Cerebellar cortex (tissue), 1 donor: ENCODE measurements around the gene MX2.
"Not testable (repeated sequence)": the region's sequence is repeated elsewhere in the genome, so short reads cannot be mapped to it uniquely, and the experiment has no call there.

ENCODE experiments used
- DNase-seq: peaks from one replicate; pipeline ENCODE4 v3.0.0-alpha.2; 2015; ENCODE audit warnings: low spot score

MX2 gene

GRCh38 chr21:41418393-41418792 lies 56.6 kb downstream of the MX2 start:
- no peak for DNase-seq

DNA sequence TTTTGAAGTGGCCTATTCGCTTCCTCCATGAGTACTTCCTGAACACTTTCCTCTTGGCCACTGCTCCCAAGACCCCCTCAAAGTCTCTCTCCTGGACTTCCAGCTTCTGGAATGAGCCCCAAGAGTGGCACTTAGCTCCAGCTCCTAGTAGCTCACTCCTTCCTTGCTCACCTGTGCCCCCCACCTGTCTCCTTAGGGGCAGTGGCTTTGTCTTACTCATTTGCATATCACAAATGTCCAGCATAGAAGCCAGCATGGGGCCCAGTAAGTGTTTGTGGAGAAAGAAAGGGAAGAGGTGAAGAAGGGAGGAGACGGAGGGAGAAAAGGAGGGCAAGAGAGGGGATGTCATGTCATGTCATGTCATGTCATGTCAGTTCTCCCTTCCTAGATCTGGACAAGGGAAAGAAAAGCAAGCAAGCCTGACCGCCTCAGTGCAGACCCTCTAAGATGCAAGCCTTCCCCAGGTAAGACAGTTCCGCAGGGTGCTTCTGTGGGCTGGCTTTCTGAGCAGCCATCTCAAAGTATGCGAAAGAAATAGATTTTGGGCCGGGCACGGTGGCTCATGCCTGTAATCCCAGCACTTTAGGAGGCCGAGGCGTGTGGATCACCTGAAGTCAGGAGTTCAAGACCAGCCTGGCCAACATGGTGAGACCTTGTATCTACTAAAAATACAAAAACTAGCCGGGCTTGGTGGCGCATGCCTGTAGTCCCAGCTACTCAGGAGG lies 57.3 kb downstream of the MX2 start:
- DNase-seq = no peak

DNA sequence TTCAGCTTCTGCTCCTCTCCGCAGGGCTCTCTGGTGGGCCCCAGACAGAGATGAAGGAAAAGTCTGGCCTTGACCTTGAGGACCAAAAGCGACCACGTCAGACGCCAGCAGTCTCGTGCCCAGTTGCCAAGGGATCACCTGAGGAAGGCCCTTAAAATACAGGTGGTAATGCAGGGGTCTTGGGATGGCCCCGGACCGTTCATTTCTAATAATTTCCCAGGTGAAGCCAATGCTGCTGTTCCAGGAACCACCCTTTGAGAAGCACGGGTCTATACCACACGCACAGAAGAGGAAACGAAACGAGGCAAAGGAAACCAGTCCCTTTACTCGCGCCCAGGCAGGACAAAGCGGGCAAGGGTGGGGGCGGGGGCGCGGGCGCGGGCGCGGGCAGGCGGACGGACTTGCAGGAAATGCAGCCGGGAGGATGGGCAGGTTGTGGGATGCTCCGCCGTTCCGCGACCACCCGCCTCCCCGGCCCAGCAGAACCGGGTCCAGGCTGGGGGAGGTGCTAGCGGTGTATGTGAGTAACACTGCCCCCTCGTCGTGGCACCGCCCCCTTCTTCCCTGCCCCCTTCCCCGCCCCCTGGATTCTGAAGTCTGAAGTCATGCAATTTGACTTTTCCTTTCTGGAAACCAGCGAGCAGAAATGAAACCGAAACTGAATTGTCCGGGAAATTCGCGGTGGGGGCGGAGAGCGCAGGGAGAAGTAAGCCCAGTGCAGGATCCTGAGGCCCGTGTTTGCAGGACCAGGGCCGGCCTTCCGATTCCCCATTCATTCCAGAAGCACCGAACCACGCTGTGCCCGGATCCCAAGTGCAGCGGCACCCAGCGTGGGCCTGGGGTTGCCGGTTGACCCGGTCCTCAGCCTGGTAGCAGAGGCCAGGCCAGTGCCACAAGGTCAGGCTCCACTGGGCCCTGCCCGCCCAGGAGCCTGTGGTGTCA lies 58.4 kb downstream of the MX2 start:
- DNase-seq = peak; percentile 30

DNA sequence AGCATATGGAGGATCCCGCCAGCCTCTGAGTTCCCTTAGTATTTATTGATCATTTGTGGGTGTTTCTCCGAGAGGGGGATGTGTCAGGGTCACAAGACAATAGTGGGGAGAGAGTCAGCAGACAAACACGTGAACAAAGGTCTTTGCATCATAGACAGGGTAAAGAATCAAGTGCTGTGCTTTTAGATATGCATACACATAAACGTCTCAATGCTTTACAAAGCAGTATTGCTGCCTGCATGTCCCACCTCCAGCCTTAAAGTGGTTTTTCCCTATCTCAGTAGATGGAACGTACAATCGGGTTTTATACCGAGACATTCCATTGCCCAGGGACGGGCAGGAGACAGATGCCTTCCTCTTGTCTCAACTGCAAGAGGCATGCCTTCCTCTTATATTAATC lies 59.2 kb downstream of the MX2 start:
- DNase-seq = not testable (repeated sequence)

DNA sequence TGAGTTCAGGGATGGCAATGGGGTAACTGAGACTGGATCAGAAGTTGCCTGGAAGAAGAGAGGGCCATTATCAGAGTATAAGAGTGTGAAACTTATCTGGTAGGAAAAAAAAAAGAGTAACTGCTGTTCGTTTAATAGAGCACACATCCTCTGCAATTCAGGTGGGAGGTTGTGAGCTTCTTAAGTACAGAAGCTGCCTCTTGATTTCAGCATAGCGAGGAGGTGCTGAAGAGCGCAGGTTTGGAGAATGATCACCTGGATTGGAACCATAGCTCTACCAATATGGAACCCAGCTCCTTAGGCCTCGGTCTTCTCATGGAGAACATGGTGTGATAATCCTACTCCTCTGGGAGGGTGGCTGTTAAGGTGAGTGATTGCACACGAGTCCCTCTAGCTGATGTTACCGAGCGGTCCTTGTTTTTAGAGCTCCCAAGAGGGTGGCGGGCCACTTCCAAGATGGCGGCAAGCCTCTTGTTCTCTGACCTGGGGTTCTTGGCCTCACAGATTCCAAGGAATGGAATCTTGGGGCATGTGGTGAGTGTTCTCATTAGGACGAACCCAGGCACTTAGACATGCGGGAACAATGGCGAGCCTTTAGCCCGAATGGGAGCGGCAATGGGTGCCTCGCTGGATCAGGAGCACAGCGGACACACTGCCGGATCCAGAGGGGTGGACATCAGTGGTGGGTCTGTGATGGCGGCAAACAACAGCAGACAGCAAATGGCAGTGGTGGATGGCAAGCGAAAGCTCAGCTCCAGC lies 60.9 kb downstream of the MX2 start:
- no peak for DNase-seq

DNA sequence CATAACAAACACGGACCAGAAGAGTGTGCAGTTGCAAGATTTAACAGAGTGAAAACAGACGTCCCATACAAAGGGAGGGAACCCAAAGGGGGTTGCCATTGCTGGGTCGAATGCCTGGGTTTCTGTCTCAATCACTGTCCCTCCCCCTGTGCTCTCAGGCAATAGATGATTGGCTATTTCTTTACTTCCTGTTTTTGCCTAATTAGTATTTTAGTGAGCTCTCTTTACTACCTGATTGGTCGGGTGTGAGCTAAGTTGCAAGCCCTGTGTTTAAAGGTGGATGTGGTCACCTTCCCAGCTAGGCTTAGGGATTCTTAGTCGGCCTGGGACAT lies 61.4 kb downstream of the MX2 start:
- DNase-seq = not testable (repeated sequence)

- no peak for DNase-seq
Measured at GRCh38 chr21:41425588-41425953, 63.7 kb downstream of the MX2 start.

GRCh38 chr21:41425954-41426675 lies 64.3 kb downstream of the MX2 start, which contains the start of gene MX1:
MX1 (plus strand) TSS chr21:41426239; CDS start chr21:41432071, 5,832 bp downstream.
- DNase-seq = peak; percentile 2

- no peak for DNase-seq
Measured at GRCh38 chr21:41426676-41427404, 65.0 kb downstream of the MX2 start.

GRCh38 chr21:41427556-41427955 lies 65.7 kb downstream of the MX2 start:
- no peak for DNase-seq

- no peak for DNase-seq
Measured at GRCh38 chr21:41428311-41428710, 66.5 kb downstream of the MX2 start.

DNA sequence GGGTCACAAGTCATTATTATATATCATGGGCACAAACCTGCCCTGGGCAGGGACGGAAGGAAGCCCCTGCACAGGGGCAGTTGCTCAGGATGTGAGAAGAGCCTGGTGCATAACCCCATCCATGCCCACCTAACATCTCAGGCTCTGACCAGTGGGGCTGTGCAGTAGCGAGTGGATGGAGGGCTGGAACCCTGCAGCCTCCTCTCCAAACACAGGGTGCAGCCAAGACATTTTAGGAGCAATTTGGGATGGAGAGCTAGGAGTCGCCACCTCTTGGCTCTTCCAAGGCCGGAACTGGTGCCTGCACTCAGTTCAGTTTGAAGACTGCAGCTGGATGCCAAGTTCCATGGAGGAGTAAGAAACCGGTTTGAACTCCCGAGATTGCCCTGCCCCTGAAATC lies 67.0 kb downstream of the MX2 start:
- DNase-seq = no peak

GRCh38 chr21:41429305-41429704 lies 67.5 kb downstream of the MX2 start:
- no peak for DNase-seq

- no peak for DNase-seq
Measured at GRCh38 chr21:41429925-41430491, 68.2 kb downstream of the MX2 start.

DNA sequence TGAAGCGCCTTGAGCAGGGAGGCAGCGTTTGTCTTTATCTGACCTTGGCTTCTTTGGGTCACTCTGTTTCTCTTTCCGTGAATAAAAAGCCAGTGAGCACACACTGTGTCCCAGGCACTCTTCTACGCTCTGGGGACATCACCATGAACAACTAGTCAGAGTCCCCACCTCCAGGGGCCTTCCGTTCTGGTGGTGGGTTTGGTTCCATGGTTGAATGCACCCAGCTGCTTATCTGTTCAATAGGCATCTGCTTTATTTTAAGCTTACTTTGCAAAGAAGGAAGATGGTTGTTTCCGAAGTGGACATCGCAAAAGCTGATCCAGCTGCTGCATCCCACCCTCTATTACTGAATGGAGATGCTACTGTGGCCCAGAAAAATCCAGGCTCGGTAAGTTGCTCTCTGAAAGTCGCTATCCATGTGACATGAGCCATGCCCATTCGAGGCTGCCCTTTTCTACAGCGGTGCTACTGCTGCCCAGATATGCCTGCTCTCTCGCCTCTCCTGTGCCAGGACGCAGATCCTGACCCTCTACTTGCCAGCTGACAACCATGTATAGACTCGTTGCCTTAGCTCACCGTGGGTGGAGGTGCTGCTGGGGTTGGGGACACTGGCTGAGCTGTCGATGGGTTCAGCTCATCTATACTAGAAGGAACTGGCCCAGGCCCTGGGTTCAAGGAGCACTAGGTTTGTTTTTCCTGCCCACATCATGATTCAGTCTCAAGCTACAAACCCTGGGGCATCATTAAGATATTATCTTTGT lies 70.1 kb downstream of the MX2 start:
- DNase-seq = no peak

GRCh38 chr21:41432562-41433460 lies 71.0 kb downstream of the MX2 start:
- DNase-seq = no peak

- no peak for DNase-seq
Measured at GRCh38 chr21:41433566-41433965, 71.7 kb downstream of the MX2 start.

- DNase-seq = no peak
Measured at GRCh38 chr21:41435706-41436105, 73.9 kb downstream of the MX2 start.

- no peak for DNase-seq
Measured at GRCh38 chr21:41437729-41438128, 75.9 kb downstream of the MX2 start.
